Amniotic stem cell (primary cell): ENCODE results near the gene ARFIP2.

Source experiments
- DNase-seq: peaks from one replicate; lab custom pipeline; 2025; lab: John Stamatoyannopoulos, UW

ARFIP2 gene

GRCh38 chr11:6443269-6444003, 37.7 kb downstream of the ARFIP2 start:
- DNase-seq = no peak

- DNase-seq = no peak
These were observed 38.7 kb downstream of the ARFIP2 start for GRCh38 chr11:6442441-6442840.

- DNase-seq = no peak
These were observed 40.2 kb downstream of the ARFIP2 start, which contains the start of gene HPX for GRCh38 chr11:6440906-6441358. TSS of gene HPX (minus strand) at chr11:6440987. CDS start at chr11:6440963, 24 bp downstream.

GRCh38 chr11:6438979-6439571, 42.1 kb downstream of the ARFIP2 start:
- no peak for DNase-seq

GRCh38 chr11:6437993-6438392, 43.1 kb downstream of the ARFIP2 start:
- DNase-seq = no peak

- DNase-seq = no peak
These were observed 43.7 kb downstream of the ARFIP2 start for GRCh38 chr11:6437423-6437822.

- DNase-seq = no peak
These were observed 47.0 kb downstream of the ARFIP2 start for GRCh38 chr11:6433998-6434660.

- peak; percentile 25 for DNase-seq
These were observed 49.3 kb downstream of the ARFIP2 start for GRCh38 chr11:6431861-6432260.

GRCh38 chr11:6427516-6427915, 53.6 kb downstream of the ARFIP2 start:
- DNase-seq = no peak
